CD4-positive, alpha-beta T cell (primary cell): ENCODE results near the gene CLEC16A. TPM values are rescaled to one million over a fixed set of nuclear protein-coding genes. Genes with fewer than 3 reads are reported as not detected.

ENCODE experiments used
- ATAC-seq: fragments of 200-7000 bp; cut with Tn5 transposase; one replicate; pipeline ENCODE4 v1.10.0; 2022; ENCODE audit warnings: mild to moderate bottlenecking; ENCODE audit not compliant: poor library complexity
- CTCF ChIA-PET: fragments of 350-600 bp; sonication (Branson Sonifier 250); formaldehyde crosslinking; loops from one replicate; lab custom pipeline; 2021; ENCODE audit warnings: antibody characterized with exemption, inconsistent platforms; lab: Charles Lee
- POLR2A ChIA-PET: fragments of 350-600 bp; sonication (Branson Sonifier 250); formaldehyde crosslinking; loops from one replicate; lab custom pipeline; 2021; ENCODE audit warnings: antibody characterized with exemption, inconsistent platforms; lab: Charles Lee
- DNase-seq, 14 experiments: peaks; one replicate each; pipeline ENCODE4 v3.0.0-alpha.2; 2013 to 2020; ENCODE audit warnings: mixed read lengths in 2 of 14
- H3K27ac ChIP-seq, 2 donors: one replicate each; pipeline versions ENCODE4 v1.5.1 to v1.7.0; 2013; ENCODE audit warnings: low read length in 2 of 2, low read depth in 1 of 2, mild to moderate bottlenecking in 1 of 2
- H3K27me3 ChIP-seq, 2 experiments: 1 replicate in 1 of 2; 2 replicates in 1 of 2; pipeline versions ENCODE4 v1.6.1 to v1.7.0; 2013; ENCODE audit warnings: low read length in 2 of 2, control low read depth in 1 of 2, mild to moderate bottlenecking in 1 of 2, moderate library complexity in 1 of 2; ENCODE audit not compliant: insufficient read depth in 2 of 2, control insufficient read depth in 1 of 2
- H3K36me3 ChIP-seq: one replicate; pipeline ENCODE4 v1.6.1; 2013; ENCODE audit warnings: low read length, control low read depth; ENCODE audit not compliant: insufficient read depth
- H3K4me1 ChIP-seq: one replicate; pipeline ENCODE4 v1.6.1; 2013; ENCODE audit warnings: low read length, control low read depth; ENCODE audit not compliant: insufficient read depth
- H3K4me3 ChIP-seq: one replicate; pipeline ENCODE4 v1.5.1; 2013; ENCODE audit warnings: mild to moderate bottlenecking, low read length, moderate library complexity
- H3K9me3 ChIP-seq, 2 experiments: 1 replicate in 1 of 2; 2 replicates in 1 of 2; pipeline versions ENCODE4 v1.6.1 to v1.7.0; 2013; ENCODE audit warnings: low read length in 2 of 2, mild to moderate bottlenecking in 2 of 2, control low read depth in 1 of 2, moderate library complexity in 1 of 2; ENCODE audit not compliant: control insufficient read depth in 1 of 2, insufficient read depth in 1 of 2
- H3K27ac Mint-ChIP-seq: one replicate; pipeline ENCODE4 v1.8.0; 2020; ENCODE audit warnings: mixed read lengths
- H3K27me3 Mint-ChIP-seq: one replicate; pipeline ENCODE4 v1.8.0; 2021; ENCODE audit warnings: mixed read lengths
- H3K36me3 Mint-ChIP-seq: one replicate; pipeline ENCODE4 v1.8.0; 2021; ENCODE audit warnings: low read depth, mixed read lengths
- H3K4me1 Mint-ChIP-seq: one replicate; pipeline ENCODE4 v1.8.0; 2021; ENCODE audit warnings: low read depth, mixed read lengths
- H3K4me3 Mint-ChIP-seq: one replicate; pipeline ENCODE4 v1.8.0; 2020; ENCODE audit warnings: mild to moderate bottlenecking, mixed read lengths
- H3K9me3 Mint-ChIP-seq: one replicate; pipeline ENCODE4 v1.8.0; 2020; ENCODE audit warnings: mixed read lengths
- intact Hi-C, 2 experiments: fragments of 100-400 bp; cut with DNase I in 1 of 2; cut with micrococcal nuclease in 1 of 2; formaldehyde crosslinking; loops; one replicate each; pipeline versions ENCODE4 v1.15.1 to v1.9.0; 2023 to 2025; cut with DNase I, micrococcal nuclease
- total RNA-seq, 174 experiments: library from RNA in 2 of 174; stranded (reverse) in 2 of 174; gene quantifications; one replicate each; pipeline ENCODE4 v1.2.3 and lab custom pipeline; 2021 to 2026
- TF ChIP-seq, protein P1 (sequence below): fragments of 200-600 bp; IDR thresholded peaks from one replicate; pipeline ENCODE4 v1.8.0; 2022; ENCODE audit warnings: antibody characterized with exemption, mild to moderate bottlenecking

CLEC16A gene
- total RNA-seq, 2 experiments from 2014 or later, result 21.7 to 22.7 TPM

DNA sequence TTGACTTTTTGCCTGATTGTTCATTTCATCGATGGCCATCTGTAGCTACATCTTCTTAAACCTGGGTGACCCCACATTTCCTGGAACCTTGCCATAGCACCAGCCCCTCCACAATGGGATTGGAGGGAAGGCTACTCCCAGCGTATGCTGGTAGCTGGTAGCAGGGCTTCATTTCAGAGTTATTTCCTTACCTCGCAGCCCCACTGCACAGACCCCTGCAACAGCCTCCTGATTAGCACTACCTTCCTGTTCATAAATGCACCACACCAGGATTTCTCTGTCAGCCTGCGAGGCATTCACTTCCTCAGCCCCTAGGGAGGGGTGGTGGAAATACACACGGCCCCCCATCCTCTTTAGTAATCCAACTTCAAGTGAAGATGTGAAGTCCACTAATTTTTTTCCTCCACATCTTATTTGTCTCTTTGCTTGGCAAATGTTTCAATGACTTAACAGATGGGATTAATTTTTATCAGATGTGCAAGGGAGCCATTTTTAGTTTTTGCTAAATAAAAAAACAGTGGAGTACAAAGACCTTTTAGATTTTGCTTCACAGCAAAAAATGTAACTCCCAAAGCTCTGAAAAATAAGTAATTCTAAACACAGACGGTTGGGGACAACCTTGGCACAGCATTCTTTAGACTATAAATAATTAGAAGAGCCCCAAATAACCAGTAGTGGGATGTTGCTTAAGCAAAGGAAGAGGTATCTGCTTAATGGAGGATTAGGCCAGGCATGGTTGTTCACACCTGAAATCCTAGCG, 76.6 kb downstream of the CLEC16A start:
- no peak overlapping the region for H3K4me3 Mint-ChIP-seq
- no peak overlapping the region for H3K27ac ChIP-seq
- H3K9me3 Mint-ChIP-seq, result peaks cover 6% of the 10 kb centered on the region
- CTCF ChIA-PET, result no interaction called here
- POLR2A ChIA-PET, result no interaction called here
- H3K27me3 ChIP-seq, result no peaks in the 10 kb centered on the region
- no peak overlapping the region for H3K27ac Mint-ChIP-seq
- no peaks in the 10 kb centered on the region for H3K4me1 Mint-ChIP-seq
- ATAC-seq (no peak), DNase-seq (no peak)
- intact Hi-C loops, result no loop called here
- H3K27me3 Mint-ChIP-seq, result no peaks in the 10 kb centered on the region
- TF ChIP-seq, protein P1, sequence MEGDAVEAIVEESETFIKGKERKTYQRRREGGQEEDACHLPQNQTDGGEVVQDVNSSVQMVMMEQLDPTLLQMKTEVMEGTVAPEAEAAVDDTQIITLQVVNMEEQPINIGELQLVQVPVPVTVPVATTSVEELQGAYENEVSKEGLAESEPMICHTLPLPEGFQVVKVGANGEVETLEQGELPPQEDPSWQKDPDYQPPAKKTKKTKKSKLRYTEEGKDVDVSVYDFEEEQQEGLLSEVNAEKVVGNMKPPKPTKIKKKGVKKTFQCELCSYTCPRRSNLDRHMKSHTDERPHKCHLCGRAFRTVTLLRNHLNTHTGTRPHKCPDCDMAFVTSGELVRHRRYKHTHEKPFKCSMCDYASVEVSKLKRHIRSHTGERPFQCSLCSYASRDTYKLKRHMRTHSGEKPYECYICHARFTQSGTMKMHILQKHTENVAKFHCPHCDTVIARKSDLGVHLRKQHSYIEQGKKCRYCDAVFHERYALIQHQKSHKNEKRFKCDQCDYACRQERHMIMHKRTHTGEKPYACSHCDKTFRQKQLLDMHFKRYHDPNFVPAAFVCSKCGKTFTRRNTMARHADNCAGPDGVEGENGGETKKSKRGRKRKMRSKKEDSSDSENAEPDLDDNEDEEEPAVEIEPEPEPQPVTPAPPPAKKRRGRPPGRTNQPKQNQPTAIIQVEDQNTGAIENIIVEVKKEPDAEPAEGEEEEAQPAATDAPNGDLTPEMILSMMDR, result no peak
- peaks cover 38% of the 10 kb centered on the region for H3K36me3 ChIP-seq
- H3K9me3 ChIP-seq, result peaks cover 5 to 10% of the 10 kb centered on the region in 2 experiments
- no peaks in the 10 kb centered on the region for H3K4me1 ChIP-seq
- no peak overlapping the region for H3K4me3 ChIP-seq
- peaks cover 76% of the 10 kb centered on the region for H3K36me3 Mint-ChIP-seq

DNA sequence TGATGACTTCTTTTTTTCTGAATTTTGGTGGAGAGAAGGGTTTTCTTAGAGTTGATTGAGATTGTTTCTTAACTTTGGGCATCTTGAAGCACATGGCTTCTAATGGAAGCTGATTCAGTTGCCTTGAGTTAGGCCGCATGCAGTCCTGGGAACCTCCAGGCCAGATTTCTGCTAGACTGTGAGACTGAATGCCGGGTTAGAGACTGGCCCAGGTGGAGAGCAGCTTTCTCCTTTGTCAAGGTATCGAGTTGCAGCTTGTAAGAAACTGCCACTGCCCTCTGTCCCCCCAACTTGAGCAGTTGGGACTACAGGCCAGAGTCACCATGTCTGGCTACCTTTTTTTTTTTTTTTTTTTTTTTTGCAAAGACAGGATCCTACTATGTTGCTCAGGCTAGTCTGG, 77.6 kb downstream of the CLEC16A start:
- H3K36me3 ChIP-seq, result peaks cover 48% of the 10 kb centered on the region
- POLR2A ChIA-PET, result no interaction called here
- no peaks in the 10 kb centered on the region for H3K4me1 ChIP-seq
- Mint-ChIP-seq H3K4me3 (no peak overlapping the region), H3K27ac (no peak overlapping the region), H3K27me3 (no peaks in the 10 kb centered on the region), H3K4me1 (no peaks in the 10 kb centered on the region), H3K36me3 (peaks cover 81% of the 10 kb centered on the region), H3K9me3 (peaks cover 6% of the 10 kb centered on the region)
- DNase-seq, result no peak
- TF ChIP-seq, protein P1, result no peak
- intact Hi-C loops, result no loop called here
- CTCF ChIA-PET, result no interaction called here
- ATAC-seq, result no peak
- no peak overlapping the region for H3K4me3 ChIP-seq
- no peaks in the 10 kb centered on the region for H3K27me3 ChIP-seq
- no peak overlapping the region for H3K27ac ChIP-seq
- H3K9me3 ChIP-seq, result peaks cover 9 to 19% of the 10 kb centered on the region in 2 experiments

DNA sequence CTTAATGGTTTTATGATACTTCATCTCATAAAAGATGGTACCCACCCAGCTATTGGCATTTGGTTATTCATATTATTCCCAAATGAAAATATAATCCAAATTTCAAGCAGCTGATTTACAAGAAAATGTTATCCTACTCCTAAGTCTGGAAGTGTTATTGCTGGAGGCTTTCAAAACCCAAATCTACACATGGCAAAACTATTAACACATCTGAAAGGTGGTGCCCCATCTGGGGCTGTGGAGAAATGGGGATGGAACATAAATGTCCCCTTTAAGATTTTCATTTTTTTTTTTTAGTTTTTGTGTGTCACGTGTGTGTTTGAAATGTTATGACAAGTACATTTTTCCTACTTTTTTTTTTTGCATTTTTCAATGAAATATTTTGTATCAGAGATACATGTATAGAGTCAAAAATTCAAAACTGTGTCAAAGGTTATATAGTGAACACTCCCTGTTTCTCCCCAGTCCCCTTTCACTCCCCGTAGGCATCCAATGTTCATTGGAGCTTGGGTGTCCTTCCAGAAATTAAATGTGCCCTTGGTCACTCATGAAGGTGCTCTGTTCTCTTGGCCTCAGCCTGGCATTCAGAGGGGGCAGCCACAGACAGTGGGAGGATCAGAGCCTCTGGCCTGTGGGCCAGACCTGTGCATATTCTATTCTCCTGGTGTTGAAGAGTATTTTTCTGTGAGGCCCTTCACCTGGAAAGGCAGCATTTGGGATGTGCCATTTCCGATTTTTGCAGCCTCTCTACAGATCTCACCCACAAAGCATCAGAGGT, 79.1 kb downstream of the CLEC16A start:
- no peak for DNase-seq
- ATAC-seq, result no peak

More for the DNA sequence above, 79.1 kb downstream of the CLEC16A start:
- H3K27me3 ChIP-seq, result no peaks in the 10 kb centered on the region
- CTCF ChIA-PET, result no interaction called here
- peaks cover 92% of the 10 kb centered on the region for H3K36me3 Mint-ChIP-seq
- H3K4me1 Mint-ChIP-seq, result no peaks in the 10 kb centered on the region
- peaks cover 56% of the 10 kb centered on the region for H3K36me3 ChIP-seq
- intact Hi-C loops, result no loop called here
- POLR2A ChIA-PET, result interaction anchor here (0.7 kb wide), 1 partner anchor 225 kb away, joined by 3 read pairs; no protein-coding TSS in a partner anchor
- no peak overlapping the region for H3K27ac Mint-ChIP-seq
- H3K27me3 Mint-ChIP-seq, result no peaks in the 10 kb centered on the region
- TF ChIP-seq, protein P1, result no peak
- no peak overlapping the region for H3K27ac ChIP-seq
- peaks cover 6% of the 10 kb centered on the region for H3K9me3 Mint-ChIP-seq
- H3K4me3 Mint-ChIP-seq, result no peak overlapping the region
- no peaks in the 10 kb centered on the region for H3K4me1 ChIP-seq
- H3K9me3 ChIP-seq, result peaks cover 17 to 19% of the 10 kb centered on the region in 2 experiments
- no peak overlapping the region for H3K4me3 ChIP-seq
